GM12892 (cell line): ENCODE data around the gene BCAP29.
"Not testable (repeated sequence)": the region's sequence is repeated elsewhere in the genome, so short reads cannot be mapped to it uniquely, and the experiment has no call there.

Experiments used
- DNase-seq: peaks from one replicate; pipeline ENCODE4 v3.0.0; 2011; ENCODE audit not compliant: insufficient read length
- FAIRE-seq: peaks from 2 replicates; lab custom pipeline; 2011; peaks lifted over from hg19 to GRCh38; lab: Jason Lieb, UNC
- POLR2A ChIP-seq: IDR thresholded peaks from 2 replicates; pipeline ENCODE4 v1.6.1; 2011; ENCODE audit warnings: low read depth, low read length, control low read depth
- POLR2AphosphoS5 ChIP-seq: IDR thresholded peaks from 2 replicates; pipeline ENCODE4 v1.6.1; 2011; ENCODE audit warnings: low read depth, low read length, control low read depth
- TAF1 ChIP-seq: IDR thresholded peaks from 2 replicates; pipeline ENCODE4 v1.6.1; 2011; ENCODE audit warnings: low read depth, mild to moderate bottlenecking, control low read depth, low read length, borderline replicate concordance

Gene BCAP29

GRCh38 chr7:107638594-107638993, 58.5 kb downstream of the BCAP29 start:
- FAIRE-seq (peak; percentile 5), DNase-seq (no peak)
- TF ChIP-seq TAF1: no peak
- TF ChIP-seq POLR2A: no peak
- no peak for TF ChIP-seq POLR2AphosphoS5

GRCh38 chr7:107639070-107639469, 59.0 kb downstream of the BCAP29 start:
- not testable (repeated sequence) for DNase-seq, FAIRE-seq

GRCh38 chr7:107641676-107642075, 61.6 kb downstream of the BCAP29 start:
- DNase-seq: no peak
- no peak for FAIRE-seq
- no peak for TF ChIP-seq POLR2AphosphoS5
- TF ChIP-seq TAF1: no peak
- no peak for TF ChIP-seq POLR2A

- no peak for TF ChIP-seq POLR2AphosphoS5
- no peak for TF ChIP-seq TAF1
- TF ChIP-seq POLR2A: no peak
- no peak for FAIRE-seq
Measured at GRCh38 chr7:107642501-107642900, 62.5 kb downstream of the BCAP29 start.

GRCh38 chr7:107643407-107643806, 63.4 kb downstream of the BCAP29 start:
- no peak for DNase-seq

More at GRCh38 chr7:107642501-107642900, 62.5 kb downstream of the BCAP29 start:
- DNase-seq: no peak

GRCh38 chr7:107643938-107644308, 63.9 kb downstream of the BCAP29 start:
- no peak for FAIRE-seq
- no peak for DNase-seq
- TF ChIP-seq POLR2AphosphoS5: no peak
- no peak for TF ChIP-seq TAF1
- TF ChIP-seq POLR2A: no peak

More at GRCh38 chr7:107643407-107643806, 63.4 kb downstream of the BCAP29 start:
- no peak for FAIRE-seq
- TF ChIP-seq POLR2AphosphoS5 (no peak), POLR2A (no peak), TAF1 (no peak)

GRCh38 chr7:107644309-107644974, 64.4 kb downstream of the BCAP29 start:
- DNase-seq: no peak
- no peak for FAIRE-seq

GRCh38 chr7:107652642-107653041, 72.6 kb downstream of the BCAP29 start:
- TF ChIP-seq POLR2A: no peak
- TF ChIP-seq POLR2AphosphoS5: no peak
- TF ChIP-seq TAF1: no peak
- DNase-seq (no peak), FAIRE-seq (no peak)

More at GRCh38 chr7:107644309-107644974, 64.4 kb downstream of the BCAP29 start:
- TF ChIP-seq POLR2AphosphoS5 (no peak), POLR2A (no peak), TAF1 (no peak)

GRCh38 chr7:107658467-107658866, 78.4 kb downstream of the BCAP29 start:
- FAIRE-seq: no peak
- DNase-seq: no peak
- TF ChIP-seq TAF1 (no peak), POLR2A (no peak), POLR2AphosphoS5 (no peak)

- no peak for DNase-seq
- FAIRE-seq: no peak
- TF ChIP-seq POLR2A: no peak
- no peak for TF ChIP-seq POLR2AphosphoS5
Measured at GRCh38 chr7:107659666-107660065, 79.6 kb downstream of the BCAP29 start.

GRCh38 chr7:107660381-107661080, 80.5 kb downstream of the BCAP29 start, which contains the start of gene SLC26A4:
Gene SLC26A4, plus strand, starts transcription at chr7:107660828. Its CDS starts 814 bp downstream, at chr7:107661642.
- TF ChIP-seq POLR2AphosphoS5: no peak
- peak; percentile 13 for DNase-seq
- FAIRE-seq: peak; percentile 76

- DNase-seq: peak; percentile 27
- TF ChIP-seq POLR2AphosphoS5: no peak
- TF ChIP-seq POLR2A: no peak
- no peak for TF ChIP-seq TAF1
- peak; percentile 58 for FAIRE-seq
Measured at GRCh38 chr7:107661081-107661864, 81.2 kb downstream of the BCAP29 start.
